ENCODE measurements around the gene ESPL1.

ESPL1 gene

GRCh38 chr12:53267999-53268629 lies at the start of gene ESPL1:
ESPL1 (plus strand) TSS chr12:53268299; CDS start chr12:53268767, 468 bp downstream.
- Histone ChIP-seq H3K9ac (no peak within 1 kb of the TSS), H3K4me3 (ENCODE audit: low read depth, low read length) (peak within 1 kb of the TSS; percentile 59), H3K36me3 (ENCODE audit: control insufficient read depth, insufficient read depth, low read length) (no peaks in the 10 kb centered on the region), H2AFZ (peak within 1 kb of the TSS; percentile 81), H3K4me1 (no peaks in the 10 kb centered on the region), H3K27me3 (ENCODE audit: control insufficient read depth, insufficient read depth, low read length) (no peaks in the 10 kb centered on the region), H3K79me2 (no peaks in the 10 kb centered on the region), H3K4me2 (ENCODE audit: low read length) (peak within 1 kb of the TSS; percentile 97), H3K27ac (no peak within 1 kb of the TSS), H3K9me3 (ENCODE audit: control insufficient read depth, low read length) (no peaks in the 10 kb centered on the region)
- TF ChIP-seq, protein P1, sequence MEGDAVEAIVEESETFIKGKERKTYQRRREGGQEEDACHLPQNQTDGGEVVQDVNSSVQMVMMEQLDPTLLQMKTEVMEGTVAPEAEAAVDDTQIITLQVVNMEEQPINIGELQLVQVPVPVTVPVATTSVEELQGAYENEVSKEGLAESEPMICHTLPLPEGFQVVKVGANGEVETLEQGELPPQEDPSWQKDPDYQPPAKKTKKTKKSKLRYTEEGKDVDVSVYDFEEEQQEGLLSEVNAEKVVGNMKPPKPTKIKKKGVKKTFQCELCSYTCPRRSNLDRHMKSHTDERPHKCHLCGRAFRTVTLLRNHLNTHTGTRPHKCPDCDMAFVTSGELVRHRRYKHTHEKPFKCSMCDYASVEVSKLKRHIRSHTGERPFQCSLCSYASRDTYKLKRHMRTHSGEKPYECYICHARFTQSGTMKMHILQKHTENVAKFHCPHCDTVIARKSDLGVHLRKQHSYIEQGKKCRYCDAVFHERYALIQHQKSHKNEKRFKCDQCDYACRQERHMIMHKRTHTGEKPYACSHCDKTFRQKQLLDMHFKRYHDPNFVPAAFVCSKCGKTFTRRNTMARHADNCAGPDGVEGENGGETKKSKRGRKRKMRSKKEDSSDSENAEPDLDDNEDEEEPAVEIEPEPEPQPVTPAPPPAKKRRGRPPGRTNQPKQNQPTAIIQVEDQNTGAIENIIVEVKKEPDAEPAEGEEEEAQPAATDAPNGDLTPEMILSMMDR (IDR thresholded peaks at IDR 0.05) = no peak

GRCh38 chr12:53218551-53219291 lies 49.4 kb upstream of the ESPL1 start:
- Histone ChIP-seq H3K79me2 (no peaks in the 10 kb centered on the region), H3K4me1 (peaks cover 8% of the 10 kb centered on the region), H2AFZ (no peak overlapping the region), H3K4me2 (ENCODE audit: low read length) (no peak overlapping the region), H3K9ac (no peak overlapping the region), H3K27ac (no peak overlapping the region), H3K9me3 (ENCODE audit: control insufficient read depth, low read length) (no peaks in the 10 kb centered on the region), H3K27me3 (ENCODE audit: control insufficient read depth, insufficient read depth, low read length) (no peaks in the 10 kb centered on the region), H3K36me3 (ENCODE audit: control insufficient read depth, insufficient read depth, low read length) (no peaks in the 10 kb centered on the region), H3K4me3 (ENCODE audit: low read depth, low read length) (peak overlapping the region; percentile 56)
- TF ChIP-seq, protein P1 (IDR thresholded peaks at IDR 0.05) = no peak

GRCh38 chr12:53219292-53219955 lies 48.7 kb upstream of the ESPL1 start:
- Histone ChIP-seq H3K4me1 (peaks cover 12% of the 10 kb centered on the region), H3K9ac (no peak overlapping the region), H2AFZ (peak overlapping the region; percentile 90), H3K27ac (peak overlapping the region; percentile 12), H3K27me3 (ENCODE audit: control insufficient read depth, insufficient read depth, low read length) (no peaks in the 10 kb centered on the region), H3K36me3 (ENCODE audit: control insufficient read depth, insufficient read depth, low read length) (no peaks in the 10 kb centered on the region), H3K9me3 (ENCODE audit: control insufficient read depth, low read length) (no peaks in the 10 kb centered on the region), H3K4me2 (ENCODE audit: low read length) (peak overlapping the region; percentile 65), H3K79me2 (no peaks in the 10 kb centered on the region), H3K4me3 (ENCODE audit: low read depth, low read length) (peak overlapping the region; percentile 56)
- TF ChIP-seq, protein P1 (IDR thresholded peaks at IDR 0.05) = no peak

- H3K27ac ChIP-seq = peak overlapping the region; percentile 99
- no peaks in the 10 kb centered on the region for H3K36me3 ChIP-seq (ENCODE audit: control insufficient read depth, insufficient read depth, low read length)
- peak overlapping the region; percentile 56 for H3K4me3 ChIP-seq (ENCODE audit: low read depth, low read length)
- no peaks in the 10 kb centered on the region for H3K27me3 ChIP-seq (ENCODE audit: control insufficient read depth, insufficient read depth, low read length)
- peak overlapping the region; percentile 90 for H2AFZ ChIP-seq
- H3K9ac ChIP-seq = no peak overlapping the region
- peaks cover 12% of the 10 kb centered on the region for H3K4me1 ChIP-seq
- H3K4me2 ChIP-seq (ENCODE audit: low read length) = peak overlapping the region; percentile 65
- H3K79me2 ChIP-seq = no peaks in the 10 kb centered on the region
- TF ChIP-seq, protein P1 (IDR thresholded peaks at IDR 0.05) = no peak
- H3K9me3 ChIP-seq (ENCODE audit: control insufficient read depth, low read length) = no peaks in the 10 kb centered on the region
Measured at GRCh38 chr12:53219956-53220693, 48.0 kb upstream of the ESPL1 start.

Data from parathyroid adenoma (tissue), 2 donors.